Measurements from ENCODE around the gene LRRC70. TPM values are rescaled to one million over a fixed set of nuclear protein-coding genes. Genes with fewer than 3 reads are reported as not detected.

The LRRC70 gene
- total RNA-seq, 1 experiment from 2014 or later, result 0.51 TPM

Other genes with a start within 250 kb of the LRRC70 start
- 62.7 and 92.0 TPM in 2 replicates for gene DIMT1, start 174.9 kb upstream of the LRRC70 start, total RNA-seq (2014; rRNA removed; shearing (Covaris generic))
- gene IPO11, start 166.1 kb upstream of the LRRC70 start, total RNA-seq (2014; rRNA removed; shearing (Covaris generic)), result 40.1 and 48.2 TPM in 2 replicates